HFF-Myc (cell line): ENCODE results near the gene RPL14.

Experiments used
- DNase-seq: peaks from one replicate; pipeline ENCODE4 v3.0.0-alpha.2; 2011; ENCODE audit warnings: low read depth; ENCODE audit errors: extremely low read depth
- H3K4me3 ChIP-seq: replicated peaks from 2 replicates; pipeline ENCODE4 v1.5.1; 2011; ENCODE audit warnings: low read depth, mild to moderate bottlenecking, control low read depth, low read length
- TF ChIP-seq, protein P1 (sequence below): IDR thresholded peaks from 2 replicates; pipeline ENCODE4 v1.5.1; 2012; ENCODE audit warnings: mild to moderate bottlenecking, low read depth, low read length, control low read depth; ENCODE audit errors: missing control alignments

RPL14 gene

GRCh38 chr3:40497288-40497687 is 40.1 kb downstream of the RPL14 start:
- no peak for DNase-seq
- TF ChIP-seq, protein P1, sequence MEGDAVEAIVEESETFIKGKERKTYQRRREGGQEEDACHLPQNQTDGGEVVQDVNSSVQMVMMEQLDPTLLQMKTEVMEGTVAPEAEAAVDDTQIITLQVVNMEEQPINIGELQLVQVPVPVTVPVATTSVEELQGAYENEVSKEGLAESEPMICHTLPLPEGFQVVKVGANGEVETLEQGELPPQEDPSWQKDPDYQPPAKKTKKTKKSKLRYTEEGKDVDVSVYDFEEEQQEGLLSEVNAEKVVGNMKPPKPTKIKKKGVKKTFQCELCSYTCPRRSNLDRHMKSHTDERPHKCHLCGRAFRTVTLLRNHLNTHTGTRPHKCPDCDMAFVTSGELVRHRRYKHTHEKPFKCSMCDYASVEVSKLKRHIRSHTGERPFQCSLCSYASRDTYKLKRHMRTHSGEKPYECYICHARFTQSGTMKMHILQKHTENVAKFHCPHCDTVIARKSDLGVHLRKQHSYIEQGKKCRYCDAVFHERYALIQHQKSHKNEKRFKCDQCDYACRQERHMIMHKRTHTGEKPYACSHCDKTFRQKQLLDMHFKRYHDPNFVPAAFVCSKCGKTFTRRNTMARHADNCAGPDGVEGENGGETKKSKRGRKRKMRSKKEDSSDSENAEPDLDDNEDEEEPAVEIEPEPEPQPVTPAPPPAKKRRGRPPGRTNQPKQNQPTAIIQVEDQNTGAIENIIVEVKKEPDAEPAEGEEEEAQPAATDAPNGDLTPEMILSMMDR, result no peak

DNA sequence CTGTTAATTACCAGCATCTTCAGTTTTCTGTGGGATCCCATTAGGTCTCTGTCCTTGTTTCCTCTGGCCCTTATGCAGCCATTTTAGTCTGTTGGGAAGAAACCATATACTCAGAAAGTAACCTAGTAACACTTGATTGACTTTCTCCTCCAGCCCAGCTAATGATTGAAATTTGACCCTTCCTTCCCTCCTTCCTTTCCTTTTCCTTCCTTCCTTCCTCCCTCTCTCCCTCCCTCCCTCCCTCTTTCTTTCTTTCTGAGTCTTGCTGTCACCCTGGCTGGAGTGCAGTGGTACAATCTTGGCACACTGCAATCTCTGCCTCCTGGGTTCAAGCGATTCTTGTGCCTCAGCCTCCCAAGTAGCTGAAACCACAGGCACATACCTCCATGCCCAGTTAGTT is 42.8 kb downstream of the RPL14 start:
- no peak for DNase-seq
- H3K4me3 ChIP-seq, result no peak overlapping the region
- TF ChIP-seq, protein P1, result no peak

More at GRCh38 chr3:40497288-40497687, 40.1 kb downstream of the RPL14 start:
- H3K4me3 ChIP-seq, result no peak overlapping the region

GRCh38 chr3:40502034-40502433 is 44.9 kb downstream of the RPL14 start:
- H3K4me3 ChIP-seq, result no peak overlapping the region
- DNase-seq, result no peak
- TF ChIP-seq, protein P1, result no peak

DNA sequence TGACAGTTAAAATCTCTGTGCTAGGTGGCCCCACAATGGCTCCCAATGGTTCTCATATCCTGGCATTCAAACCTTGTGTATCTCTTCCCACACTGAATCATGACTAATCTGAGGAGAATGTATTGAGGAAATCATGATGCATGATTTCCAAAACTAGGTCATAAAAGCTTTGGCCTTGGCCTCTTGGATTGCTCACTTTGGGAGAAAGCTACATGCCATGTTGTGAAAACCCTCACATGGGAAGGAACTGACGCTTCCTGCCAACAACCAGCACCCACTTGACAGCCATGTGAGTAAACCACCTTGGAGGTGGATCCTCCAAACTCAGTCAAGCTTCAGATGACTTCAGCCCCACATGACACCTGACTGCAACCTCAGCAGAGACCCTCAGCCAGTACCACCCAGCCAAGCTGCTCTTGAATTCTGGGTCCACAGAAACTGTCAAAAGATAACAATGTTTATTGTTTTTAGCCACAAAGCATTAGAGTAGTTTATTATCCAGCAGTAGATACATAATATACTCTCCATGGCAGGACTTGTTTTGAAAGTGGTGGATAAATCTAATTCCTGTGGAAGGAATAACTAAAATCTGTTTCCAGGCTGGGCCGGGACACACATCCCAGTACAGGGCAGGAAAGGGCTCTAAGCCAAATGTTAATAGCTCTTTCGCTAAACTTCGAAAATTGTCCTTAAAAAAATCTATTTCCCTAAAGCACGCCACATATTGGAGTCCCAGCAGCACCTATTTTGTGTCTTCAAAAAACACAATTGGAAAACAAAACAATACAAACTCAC is 47.7 kb downstream of the RPL14 start:
- TF ChIP-seq, protein P1, result no peak
- DNase-seq, result peak; percentile 70
- H3K4me3 ChIP-seq, result no peak overlapping the region

- H3K4me3 ChIP-seq, result peak within 1 kb of the TSS; percentile 54
- TF ChIP-seq, protein P1, result peak; percentile 28
- no peak for DNase-seq
Measured at GRCh38 chr3:40505599-40506462, 48.7 kb downstream of the RPL14 start, which contains the start of gene ZNF620. ZNF620 (plus strand) TSS chr3:40506039; CDS start chr3:40506353, 314 bp downstream.

DNA sequence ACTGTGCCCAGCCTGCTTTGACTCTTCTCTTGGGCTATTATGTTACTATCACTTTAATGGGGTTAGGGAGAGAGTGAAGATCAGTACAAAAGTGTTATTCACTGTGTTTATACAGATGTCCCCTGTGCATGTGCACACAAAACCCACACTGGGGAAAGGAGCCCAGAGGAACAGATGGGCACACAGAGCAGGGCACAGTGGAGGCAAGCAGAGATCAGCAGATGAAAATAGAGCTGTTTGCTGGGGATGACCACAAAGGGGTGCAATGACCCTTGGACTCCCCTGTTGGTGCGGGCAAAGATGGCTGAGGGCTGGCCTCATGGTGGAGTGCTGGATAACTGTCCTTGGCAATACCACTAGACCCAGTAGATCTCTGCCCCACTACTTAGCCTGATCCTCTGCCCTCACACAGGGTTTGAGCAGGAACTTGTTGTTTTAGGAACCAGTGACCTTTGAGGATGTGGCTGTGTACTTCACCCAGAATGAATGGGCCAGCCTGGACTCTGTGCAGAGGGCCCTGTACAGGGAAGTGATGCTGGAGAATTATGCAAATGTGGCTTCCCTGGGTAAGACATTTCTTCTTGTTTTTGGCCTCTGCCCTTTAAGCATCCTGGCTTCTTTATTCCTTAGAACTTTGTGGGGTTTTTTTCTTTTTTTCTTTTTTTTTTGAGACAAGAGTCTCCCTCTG is 54.0 kb downstream of the RPL14 start:
- no peak overlapping the region for H3K4me3 ChIP-seq
- TF ChIP-seq, protein P1, result no peak
- no peak for DNase-seq
